COR-L47 (cell line): ENCODE measurements around the gene SLC4A11.
A peak's percentile ranks its signal among the peaks of the same experiment; 100 is the strongest.

Experiments used
- DNase-seq: peaks from one replicate; lab custom pipeline; 2025; lab: John Stamatoyannopoulos, UW

The SLC4A11 gene

DNA sequence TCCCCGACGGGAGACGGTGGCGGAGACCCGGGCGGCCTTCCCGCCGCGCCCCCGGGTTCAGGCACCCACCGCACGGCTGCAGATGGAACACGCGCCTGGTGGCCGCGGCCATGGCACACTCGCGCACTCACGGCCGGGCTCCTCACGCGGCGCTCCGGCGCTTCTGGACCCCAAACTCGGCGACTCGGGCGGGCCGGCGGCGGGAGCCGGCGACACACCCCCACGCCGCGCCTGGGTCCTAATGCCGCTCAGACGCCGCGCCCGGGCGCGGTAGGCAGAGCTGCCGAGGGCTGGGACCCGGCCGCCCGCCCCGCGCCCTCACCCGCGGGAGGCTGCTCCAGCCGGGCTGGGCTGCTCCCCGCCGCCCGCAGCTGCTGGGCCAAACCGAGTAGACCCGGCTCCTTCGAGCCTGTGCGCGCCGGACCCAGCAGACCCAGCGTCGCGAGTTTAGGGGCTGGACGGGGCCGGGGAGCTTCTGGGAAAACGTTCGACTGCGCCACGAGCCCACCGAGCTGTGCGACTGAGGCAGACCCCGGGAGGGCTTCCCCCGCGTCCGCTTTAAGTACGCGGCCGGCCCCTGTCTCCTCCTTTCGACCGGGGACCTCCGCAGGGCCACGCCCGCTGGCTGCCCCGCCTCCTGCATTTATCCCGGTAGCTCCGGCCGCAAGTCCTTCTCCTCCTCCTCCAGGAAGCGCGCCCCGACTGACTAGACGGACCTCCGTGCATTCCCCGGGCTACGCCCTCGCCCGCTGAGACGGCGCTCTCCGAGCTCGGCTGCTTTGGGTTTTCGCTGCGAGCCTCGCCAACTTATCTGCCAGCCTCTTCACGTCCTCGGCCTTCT is at the start of gene SLC4A11:
TSS of gene SLC4A11 (minus strand) at position 165 of the 841 bp plus-strand sequence. CDS start at position 112, 53 bp downstream.
- no peak for DNase-seq

DNA sequence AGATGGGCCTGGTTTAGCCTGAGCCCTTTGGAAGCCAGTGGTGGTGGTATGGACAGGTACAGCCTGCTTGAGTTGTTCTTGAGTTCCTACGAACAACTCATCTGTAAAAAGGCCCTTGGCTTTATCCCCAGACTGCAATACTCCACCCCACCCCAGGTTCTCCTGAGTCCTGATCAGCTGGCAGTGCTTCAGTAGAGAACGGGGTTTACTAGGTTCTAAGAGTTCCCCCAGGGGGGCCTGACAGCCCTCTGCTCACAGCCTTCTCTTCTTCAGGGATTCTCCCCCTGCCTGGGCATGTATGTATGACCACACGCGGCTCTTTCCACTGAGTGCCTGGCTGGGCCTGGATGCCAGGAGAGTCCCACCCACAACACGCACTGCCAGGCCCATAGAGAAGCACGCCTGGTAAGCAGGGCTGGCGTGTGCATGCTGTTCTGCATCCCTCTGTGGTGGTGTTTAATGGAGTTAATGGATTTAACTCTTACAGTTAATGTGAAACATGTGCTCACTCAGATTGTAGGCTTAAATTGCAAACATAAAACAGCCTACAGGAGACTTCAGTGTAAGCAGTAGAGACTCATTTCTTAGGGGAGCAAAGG is 44.3 kb upstream of the SLC4A11 start:
- DNase-seq, result no peak

DNA sequence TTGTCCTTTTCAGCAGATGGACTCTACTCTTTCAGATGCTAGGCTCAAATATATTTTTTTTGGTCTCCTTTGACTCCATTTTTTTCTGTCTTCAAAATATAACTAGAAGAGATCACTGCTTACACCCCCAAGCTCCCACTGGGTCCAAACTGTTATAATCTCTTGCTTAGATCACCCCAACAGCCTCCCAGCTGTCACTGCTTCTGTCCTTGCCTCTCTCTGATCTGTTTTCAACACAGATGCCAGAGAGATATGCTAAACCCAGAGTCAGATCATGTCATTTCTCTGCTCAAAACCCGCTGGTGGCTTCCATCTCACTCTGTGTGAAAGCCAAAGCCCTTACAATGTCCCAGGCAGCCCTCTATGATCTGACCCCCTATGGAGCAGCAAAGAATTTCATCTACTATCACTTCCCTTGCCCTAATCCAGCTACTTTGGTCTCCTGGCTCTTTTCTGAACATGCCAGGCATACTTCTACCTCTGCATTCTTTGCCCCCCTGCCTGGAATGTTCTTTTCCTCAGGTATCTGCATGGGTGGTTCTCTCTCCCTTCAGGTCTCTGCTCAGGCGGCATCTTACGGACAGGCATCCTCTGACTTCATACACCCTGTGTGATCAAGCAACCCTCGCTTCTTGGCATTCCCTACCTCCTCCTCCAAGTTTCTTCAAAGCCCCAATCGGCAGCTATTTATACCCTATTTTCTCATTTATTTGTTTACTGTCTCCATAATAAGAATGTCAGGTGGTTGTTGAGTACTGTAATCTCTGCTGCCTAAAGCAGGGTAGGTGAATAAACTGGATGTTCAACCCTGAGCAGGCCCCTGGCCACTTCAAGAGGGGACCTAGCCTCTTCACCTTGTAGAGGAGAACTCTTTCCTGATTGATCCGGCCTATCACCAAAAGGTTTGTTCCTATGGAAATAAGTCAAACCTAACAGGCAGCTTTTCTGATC is 43.6 kb upstream of the SLC4A11 start:
- no peak for DNase-seq

DNA sequence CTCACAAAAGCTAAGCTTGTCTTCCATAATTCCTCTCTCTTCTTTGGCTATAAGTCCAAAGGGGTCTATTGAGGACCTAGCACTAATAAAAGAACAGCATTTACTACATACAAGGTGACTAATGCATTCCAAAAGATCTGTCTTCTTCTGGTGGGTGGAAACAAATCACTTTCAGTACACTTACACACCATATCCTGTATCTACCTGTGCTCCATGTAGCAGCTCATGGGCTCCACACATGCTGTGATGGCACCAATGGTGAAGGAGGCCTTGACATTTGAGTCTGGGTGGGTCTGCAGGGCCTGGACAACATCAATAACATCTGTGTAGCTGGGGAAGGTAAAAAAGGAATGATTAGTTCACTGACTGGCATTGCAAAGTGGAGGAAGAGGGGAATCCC is 42.4 kb upstream of the SLC4A11 start:
- no peak for DNase-seq

DNA sequence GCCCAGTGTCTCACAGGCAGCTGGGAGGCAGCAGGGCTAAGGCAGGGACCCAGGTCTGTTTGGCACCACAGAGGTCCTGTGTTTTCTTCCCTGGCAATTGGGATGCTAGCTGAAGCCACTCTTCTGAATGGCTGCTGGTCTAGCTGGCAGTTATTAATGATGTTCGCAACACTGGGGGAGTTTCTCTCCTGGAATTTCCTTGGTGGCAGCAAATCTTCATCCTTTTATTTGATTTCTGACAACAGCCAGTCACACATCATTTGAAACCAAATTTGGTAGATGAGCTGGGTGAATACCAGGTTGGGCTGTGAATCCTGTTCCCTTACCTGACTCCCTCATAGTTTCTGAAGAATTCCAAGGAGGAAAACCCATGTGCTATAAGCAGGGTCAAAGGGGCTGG is 40.8 kb upstream of the SLC4A11 start:
- DNase-seq, result no peak

DNA sequence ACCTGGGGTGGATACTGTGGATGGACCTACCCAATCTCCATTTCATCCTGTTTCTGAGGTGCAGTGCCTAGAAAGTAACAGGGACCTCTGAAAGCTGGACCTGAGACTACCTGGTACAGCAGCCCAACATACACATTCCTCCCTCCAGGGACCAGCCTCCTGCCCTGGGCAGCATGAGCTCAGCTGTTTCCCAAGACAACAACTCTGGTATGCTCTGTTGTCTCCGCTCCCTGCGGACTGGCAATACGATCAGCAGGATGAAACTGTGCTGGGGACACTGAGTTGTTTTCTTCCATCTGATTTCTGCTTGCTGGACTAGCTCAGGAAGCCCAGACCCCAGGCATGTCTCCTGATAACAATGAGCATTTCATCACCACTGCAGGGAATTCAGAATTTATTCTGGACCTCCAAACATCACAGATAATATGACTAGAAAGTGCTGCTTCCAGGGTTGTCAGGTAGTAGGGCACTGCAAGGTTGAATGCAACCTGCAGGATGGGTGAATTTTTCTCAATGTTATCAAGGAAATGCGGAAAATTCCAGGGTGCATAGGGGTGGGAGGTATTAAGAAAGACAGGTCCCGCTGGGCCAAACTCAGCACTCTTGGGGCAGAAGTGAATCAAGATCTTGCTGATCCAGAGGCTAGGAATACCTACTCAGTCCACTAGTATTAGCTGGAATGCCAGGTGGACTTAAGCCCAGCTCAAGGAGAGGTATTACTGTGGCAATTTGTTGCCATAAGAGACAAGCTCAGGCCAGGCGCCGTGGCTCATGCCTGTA is 38.9 kb upstream of the SLC4A11 start:
- no peak for DNase-seq

DNA sequence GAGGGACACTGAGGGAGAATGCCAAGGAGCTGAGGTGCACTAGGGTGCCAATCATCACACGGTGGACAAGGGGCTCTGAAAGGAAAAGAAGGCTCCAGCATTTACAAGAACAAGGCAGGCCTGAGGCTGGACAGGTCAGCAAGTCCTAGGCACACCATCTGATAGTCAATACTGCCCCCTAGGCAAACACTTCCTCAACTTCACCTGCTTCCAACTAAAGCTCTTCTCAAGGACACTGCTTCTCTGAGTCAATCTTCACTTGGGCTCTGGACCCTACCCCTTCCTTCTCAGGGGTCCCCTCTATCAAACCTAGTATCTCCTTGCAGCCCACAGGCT is 37.7 kb upstream of the SLC4A11 start:
- peak; percentile 48 for DNase-seq

DNA sequence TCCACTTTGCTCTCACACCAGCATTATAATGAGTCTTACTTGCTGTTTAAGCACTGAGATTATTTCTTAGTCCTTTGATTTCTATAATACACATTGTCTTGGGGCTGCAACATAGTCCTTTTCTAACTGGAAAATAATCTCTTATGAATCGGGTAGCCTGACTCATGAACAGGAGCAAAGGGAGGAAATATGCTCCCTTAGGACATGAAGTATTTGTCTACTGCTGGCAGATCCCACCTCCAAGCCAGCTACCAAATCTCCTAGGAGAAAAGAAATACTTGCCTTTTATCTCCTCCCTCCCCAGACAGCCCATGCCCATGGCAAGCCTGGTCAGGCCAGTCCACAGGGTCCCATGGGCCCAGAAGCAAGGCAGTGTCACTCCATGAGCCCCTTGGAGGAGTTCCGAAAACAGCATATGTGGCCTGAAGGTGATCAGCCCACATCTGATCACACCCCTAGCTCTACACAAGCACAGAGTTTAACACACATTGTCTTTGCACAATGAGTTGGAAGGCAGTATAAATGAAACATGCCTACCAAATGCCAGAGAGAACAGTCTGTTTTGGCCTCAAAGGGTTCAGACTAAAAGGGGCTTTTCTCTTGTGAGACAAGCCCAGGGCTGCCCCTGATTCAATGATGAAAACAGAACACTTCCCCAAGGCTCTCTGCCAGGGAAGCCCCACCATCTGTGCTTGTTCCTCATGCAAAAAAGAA is 37.1 kb upstream of the SLC4A11 start:
- DNase-seq, result no peak

DNA sequence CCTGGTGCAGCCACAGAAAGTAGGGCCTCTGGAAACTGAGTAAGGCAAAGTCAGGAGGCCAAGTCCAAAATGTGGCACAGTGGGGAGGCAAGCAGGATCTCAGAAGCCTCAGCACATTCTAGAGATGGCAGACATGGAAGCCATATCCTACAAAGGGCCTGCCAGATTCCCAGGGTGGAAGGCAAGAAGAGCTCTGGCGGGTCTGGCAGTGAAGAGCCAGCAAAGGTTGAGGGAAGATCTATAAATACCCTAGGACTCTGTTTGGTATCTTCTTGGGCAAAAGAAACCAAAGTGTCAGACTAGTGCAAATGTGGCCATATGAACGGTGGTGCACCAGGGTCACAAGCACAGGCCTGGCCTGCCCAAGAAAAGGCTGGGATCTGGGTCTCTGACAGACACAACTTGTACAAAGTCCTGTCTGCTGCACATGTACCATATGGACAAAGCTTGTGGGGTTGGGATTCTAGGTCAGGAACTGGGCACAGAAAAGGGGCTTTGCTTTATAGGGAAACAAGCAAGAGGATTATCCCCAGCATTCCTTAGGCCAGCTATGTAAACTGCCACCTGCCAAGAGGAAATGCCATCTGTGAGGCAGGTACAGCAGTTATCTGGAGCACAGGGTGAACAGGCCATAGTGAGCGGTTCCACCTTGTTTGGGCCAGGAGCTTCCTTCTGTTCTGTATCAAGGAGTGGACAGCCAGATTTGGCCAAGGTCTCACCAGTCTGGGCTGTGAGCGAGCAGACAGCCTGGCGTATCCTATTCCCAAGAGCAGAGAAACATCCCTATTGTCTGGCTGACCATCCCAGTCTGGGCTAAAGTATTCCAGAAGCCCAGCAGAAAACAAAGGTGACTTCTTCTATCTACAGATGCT is 36.3 kb upstream of the SLC4A11 start:
- DNase-seq, result no peak

DNA sequence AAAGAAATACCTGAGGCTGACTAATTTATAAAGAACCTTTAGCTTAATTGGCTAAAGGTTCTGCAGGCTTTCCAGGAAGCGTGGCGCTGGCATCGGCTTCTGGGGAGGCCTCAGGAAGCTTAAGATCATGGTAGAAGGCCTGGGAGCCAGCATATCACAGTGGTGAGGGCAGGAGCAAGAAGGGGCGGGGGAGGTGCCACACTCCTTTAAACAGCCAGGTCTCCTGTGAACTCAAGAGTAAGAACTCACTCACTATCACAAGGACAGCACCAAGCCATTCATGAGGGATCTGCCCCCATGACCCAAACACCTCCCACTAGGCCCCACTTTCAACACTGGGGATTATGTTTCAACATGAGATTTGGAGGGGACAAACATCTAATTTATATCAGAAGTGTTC is 34.4 kb upstream of the SLC4A11 start:
- no peak for DNase-seq

DNA sequence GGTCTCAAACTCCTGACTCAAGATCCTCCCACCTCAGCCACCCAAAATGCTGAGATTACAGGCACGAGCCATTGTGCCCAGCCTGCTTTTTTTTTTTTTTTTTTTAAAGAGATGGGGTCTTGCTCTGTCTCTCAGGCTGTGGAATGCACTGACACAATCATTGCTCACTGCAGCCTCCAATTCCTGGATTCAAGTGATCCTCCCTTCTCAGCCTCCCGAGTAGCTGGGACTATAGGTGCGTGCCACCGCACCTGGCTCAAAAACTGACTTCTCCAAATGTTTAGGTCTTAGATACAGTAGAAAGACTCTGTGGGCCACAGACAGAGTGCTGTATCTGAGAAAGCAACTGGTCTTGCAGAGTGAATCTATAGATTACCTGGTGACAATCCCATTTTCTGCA is 31.1 kb upstream of the SLC4A11 start:
- no peak for DNase-seq

DNA sequence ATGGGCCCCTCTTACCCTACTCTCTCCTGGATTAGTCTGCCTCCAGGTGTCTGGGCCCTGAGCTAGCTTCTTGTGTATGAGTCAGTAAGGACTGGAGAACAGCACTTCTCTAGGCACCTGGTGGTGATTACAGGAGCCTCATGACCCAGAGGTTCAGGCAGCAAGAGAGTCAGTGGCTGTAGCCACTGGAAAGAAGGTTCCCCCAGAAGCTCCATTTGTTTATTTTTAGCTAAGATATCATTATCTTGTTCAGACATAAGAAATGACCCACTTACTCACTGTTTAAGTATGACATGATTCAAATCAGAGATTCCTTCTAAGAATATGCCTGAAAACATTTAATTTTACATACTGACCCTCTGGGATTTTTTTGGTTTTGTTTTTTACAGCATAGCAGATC is 23.6 kb upstream of the SLC4A11 start:
- DNase-seq, result no peak

DNA sequence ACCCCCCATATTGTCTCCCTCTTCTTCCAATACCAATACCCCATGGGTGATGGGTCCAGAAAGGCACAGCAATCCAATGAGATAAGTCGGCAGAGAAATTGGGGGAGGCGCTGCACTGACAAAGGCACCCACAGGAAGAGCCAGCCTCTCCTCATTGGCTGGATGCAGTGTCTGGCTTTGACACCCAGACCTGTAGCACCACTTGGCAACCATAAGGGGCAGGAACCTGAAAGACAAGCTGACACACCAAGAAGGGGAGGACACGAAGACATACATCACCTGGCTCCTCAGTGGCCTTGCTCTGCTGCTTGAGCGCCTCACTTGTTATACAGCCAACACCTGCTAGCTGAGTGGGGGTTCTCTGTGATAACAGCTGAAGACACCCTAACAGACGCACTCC is 19.4 kb upstream of the SLC4A11 start:
- no peak for DNase-seq

DNA sequence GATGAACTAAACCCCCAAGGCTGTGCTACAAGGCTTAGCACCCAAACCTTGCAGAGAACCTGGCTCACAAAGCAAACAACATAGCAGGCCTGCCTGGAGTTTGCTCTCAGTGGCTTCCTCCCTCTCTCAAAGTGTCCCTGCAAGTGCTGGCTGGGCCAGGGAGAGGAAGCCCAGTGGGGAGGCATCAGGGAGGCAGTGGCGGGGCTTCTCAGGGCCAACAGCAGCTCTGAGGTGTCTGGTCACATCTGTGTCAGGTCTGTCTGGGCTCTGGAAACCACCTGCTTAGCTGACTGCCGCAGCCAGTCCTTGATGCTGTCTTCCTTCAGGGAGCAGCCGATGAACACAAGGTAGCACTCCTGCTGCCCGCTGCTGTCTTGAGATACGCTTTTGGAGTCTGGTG is 16.7 kb upstream of the SLC4A11 start:
- no peak for DNase-seq

DNA sequence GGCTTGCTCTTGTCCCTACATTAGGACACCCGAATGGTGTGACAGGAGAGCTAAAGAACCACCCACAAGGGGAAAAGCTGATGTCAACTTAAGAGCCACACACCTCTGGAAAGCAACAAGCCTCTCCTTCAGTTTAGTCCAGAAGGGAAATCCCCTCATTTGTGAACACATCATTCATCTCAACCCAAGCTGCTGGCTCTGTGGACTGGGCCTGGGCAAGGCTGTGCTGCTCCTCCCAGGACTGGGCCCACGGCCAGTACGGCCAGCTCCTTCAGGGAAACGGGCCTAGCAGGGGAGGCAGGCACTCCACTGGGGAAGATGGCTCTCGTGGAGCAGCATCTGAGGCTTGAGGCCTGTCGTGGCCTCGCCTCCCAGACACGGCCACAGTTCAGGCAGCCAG is 12.8 kb upstream of the SLC4A11 start:
- no peak for DNase-seq

DNA sequence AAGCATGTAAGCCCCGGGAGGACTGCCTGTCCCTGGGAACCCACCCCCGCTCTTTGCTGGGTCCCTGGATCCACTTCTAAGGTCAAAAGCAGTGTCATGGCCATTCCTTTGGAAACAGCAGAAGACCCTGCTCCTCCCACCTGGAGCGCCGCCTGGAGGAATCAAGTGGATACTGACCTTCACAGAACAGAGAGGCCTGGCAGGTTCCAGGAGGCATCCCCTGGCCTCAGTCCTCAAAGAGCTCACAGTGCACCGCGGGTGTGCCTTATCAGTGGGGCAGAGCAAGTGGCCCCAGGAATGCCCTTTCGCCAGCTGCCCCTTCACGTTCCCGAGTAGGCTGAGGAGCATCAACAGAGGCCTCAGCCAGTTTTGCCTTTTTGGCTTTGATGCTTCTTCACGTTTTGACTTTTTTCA is 11.1 kb upstream of the SLC4A11 start:
- DNase-seq, result no peak

DNA sequence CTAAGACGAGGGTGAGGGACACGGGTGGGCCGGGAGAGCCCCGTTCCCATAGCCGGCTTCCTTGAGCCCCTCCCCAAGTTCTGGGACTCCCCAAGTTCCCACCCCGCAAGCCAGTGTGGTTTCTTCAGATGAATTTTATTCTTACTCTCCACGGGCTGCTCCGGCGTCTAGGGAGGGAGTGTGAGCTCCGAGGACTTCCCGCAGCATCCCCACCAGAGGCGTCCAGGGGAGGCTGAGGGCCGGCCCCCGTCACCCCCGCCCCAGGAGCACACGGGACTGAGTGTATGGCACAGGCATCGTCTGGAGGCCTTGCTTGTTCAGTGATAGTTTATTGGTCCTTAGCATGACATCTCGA is 10.0 kb upstream of the SLC4A11 start:
- no peak for DNase-seq

DNA sequence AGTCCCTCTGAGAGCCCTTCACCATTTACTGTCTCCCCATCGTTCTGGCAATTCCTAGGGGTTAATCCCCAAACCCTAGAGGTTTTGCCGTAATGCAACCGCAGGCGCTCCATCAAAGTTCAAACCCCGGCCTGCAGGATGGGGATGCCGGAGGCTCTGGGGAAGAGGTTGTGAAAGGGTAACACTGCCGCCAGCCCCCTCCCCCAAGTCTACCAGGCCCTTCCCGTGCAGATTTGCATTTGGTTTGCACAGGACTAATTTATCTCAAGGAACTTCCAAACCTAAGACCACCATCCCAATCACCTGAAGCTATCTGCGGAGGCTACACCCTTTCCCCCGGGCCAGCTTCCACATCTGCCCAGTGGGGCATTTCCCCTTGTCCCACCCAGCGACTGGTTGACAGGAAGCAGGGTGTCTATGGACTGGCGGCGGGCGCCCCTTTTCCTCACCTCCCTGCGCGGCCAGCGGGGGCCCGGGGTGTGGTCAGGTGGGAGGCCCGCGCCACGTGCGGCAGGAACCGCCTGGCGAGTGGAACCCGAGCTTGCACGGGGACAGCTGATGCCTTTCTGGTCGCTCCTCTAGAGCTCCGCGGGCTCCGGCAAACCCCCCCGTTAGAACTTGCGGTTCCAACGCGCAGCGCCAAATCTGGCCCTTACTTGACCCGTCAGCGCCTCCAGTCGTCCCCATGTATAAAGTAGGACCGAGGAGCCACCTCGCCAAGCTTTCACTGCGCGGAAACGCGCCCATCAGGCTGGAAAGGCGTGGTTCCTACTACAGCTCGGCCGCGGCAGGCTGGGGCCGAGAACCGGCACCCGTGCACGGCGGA is 9.4 kb upstream of the SLC4A11 start:
- DNase-seq, result no peak

DNA sequence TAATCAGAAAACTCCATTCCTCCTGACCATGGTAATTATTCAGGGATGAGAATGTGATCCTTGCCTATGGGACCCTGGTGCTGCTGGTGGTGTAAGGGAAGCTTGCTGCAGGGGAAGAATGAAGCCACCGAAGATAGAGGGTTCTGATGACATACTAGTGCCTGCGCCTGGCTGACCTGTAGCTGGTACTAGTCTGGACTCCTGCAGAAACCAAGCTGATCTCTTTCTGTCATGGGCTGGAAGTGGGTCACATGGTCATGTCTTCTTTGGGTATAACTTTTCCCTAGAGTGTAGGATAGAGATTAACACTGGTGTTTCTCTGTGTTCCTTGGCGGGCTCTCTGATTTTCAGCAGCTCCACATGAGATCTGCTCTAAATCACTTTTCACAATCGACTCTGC is 8.6 kb upstream of the SLC4A11 start:
- no peak for DNase-seq

DNA sequence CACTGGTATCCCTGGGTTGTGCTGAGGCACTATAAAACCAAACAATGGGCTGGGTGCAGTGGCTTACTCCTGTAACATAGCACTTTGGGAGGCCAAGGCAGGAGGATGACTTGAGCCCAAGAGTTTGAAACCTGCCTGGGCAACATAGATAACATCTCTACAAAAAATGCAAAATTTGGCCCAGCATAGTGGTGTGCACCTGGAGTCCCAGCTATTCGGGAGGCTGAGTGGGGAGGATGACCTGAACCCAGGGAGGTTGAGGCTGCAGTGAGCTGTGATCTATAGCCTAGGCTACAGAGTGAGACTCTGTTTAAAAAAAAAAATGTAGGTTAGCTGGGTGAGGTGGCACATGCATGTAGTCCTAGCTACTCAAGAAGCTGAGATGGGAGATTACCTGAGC is 7.7 kb upstream of the SLC4A11 start:
- DNase-seq, result no peak
